Measurements from ENCODE around the gene PPP4R2. TPM values are rescaled to one million over a fixed set of nuclear protein-coding genes. Genes with fewer than 3 reads are reported as not detected.

Gene PPP4R2
- total and polyA plus RNA-seq, 2 donors (not counting 1 experiment from before 2014, with no cell fraction given) = 9.8 to 57.5 TPM

DNA sequence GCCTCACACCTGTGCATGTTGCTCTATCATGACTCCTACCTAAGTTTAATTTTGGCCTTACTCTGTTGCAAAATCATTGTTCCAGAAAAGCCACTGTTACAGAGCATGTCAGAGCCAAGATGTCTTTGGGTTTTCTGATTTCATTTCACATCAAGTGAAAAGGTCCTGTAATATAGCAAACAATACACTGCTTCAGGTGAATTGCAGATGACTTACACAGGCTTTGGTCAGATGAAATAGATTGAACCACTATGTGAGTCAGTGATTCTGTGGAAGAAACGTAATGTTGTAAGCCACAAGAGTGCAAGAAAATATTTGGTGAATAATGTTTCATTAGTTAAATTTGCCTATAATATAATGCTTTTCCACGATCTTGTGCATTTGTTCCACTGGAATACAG is 87.6 kb downstream of the PPP4R2 start:
- Histone ChIP-seq H3K9me3 (ENCODE audit: control extremely low read depth in 1 of 3, control insufficient read depth in 2 of 3, insufficient read depth in 1 of 3, low read length in 2 of 3) (no peaks in the 10 kb centered on the region), H3K4me1 (ENCODE audit: control insufficient read depth in 2 of 2, insufficient read depth in 2 of 2, low read length in 2 of 2) (peaks cover 0 to 2% of the 10 kb centered on the region in 2 donors), H3K4me3 (ENCODE audit: control extremely low read depth in 1 of 5, extremely low read depth in 1 of 5, insufficient read depth in 1 of 5, low read depth in 2 of 5, low read length in 4 of 5) (no peak overlapping the region), H2AFZ (ENCODE audit: insufficient read depth, low read depth, low read length, poor library complexity, severe bottlenecking) (no peak overlapping the region), H3K4me2 (replicated peaks; ENCODE audit: low read depth, low read length, poor library complexity, severe bottlenecking) (no peak overlapping the region), H4K20me1 (ENCODE audit: control insufficient read depth, insufficient read depth, low read length, poor library complexity, severe bottlenecking) (no peaks in the 10 kb centered on the region), H3K27ac (ENCODE audit: low read length in 2 of 2) (no peak overlapping the region), H3K36me3 (replicated peaks in 1 of 2; ENCODE audit: control extremely low read depth in 1 of 2, control insufficient read depth in 1 of 2, extremely low read depth in 1 of 2, insufficient read depth in 2 of 2, low read length in 1 of 2) (no peaks in the 10 kb centered on the region), H3K79me2 (ENCODE audit: control insufficient read depth, insufficient read depth, low read length) (no peaks in the 10 kb centered on the region), H3K9ac (ENCODE audit: low read length) (no peak overlapping the region), H3K27me3 (replicated peaks in 1 of 4; ENCODE audit: control extremely low read depth in 1 of 4, control insufficient read depth in 3 of 4, insufficient read depth in 4 of 4, low read length in 3 of 4) (no peaks in the 10 kb centered on the region)
- H3K9me3 Mint-ChIP-seq (ENCODE audit: insufficient read depth) = no peaks in the 10 kb centered on the region
- H3K4me3 Mint-ChIP-seq = no peak overlapping the region
- CTCF ChIA-PET = interaction anchor here (2.8 kb wide), 1 partner anchor 144 kb away, joined by 33 read pairs; no protein-coding TSS in a partner anchor
- intact Hi-C loops (cut with micrococcal nuclease) = no loop called here
- WGBS (ENCODE audit: insufficient coverage) = no CpG with 5 or more reads among the region's 2 CpGs
- DNase-seq = no peak
- no peak for TF ChIP-seq EZH2 (IDR thresholded peaks at IDR 0.05; ENCODE audit: borderline replicate concordance, insufficient read depth, low read depth, low read length, poor library complexity, severe bottlenecking)
- TF ChIP-seq, protein P1, sequence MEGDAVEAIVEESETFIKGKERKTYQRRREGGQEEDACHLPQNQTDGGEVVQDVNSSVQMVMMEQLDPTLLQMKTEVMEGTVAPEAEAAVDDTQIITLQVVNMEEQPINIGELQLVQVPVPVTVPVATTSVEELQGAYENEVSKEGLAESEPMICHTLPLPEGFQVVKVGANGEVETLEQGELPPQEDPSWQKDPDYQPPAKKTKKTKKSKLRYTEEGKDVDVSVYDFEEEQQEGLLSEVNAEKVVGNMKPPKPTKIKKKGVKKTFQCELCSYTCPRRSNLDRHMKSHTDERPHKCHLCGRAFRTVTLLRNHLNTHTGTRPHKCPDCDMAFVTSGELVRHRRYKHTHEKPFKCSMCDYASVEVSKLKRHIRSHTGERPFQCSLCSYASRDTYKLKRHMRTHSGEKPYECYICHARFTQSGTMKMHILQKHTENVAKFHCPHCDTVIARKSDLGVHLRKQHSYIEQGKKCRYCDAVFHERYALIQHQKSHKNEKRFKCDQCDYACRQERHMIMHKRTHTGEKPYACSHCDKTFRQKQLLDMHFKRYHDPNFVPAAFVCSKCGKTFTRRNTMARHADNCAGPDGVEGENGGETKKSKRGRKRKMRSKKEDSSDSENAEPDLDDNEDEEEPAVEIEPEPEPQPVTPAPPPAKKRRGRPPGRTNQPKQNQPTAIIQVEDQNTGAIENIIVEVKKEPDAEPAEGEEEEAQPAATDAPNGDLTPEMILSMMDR (IDR thresholded peaks at IDR 0.05) = no peak
- H3K4me1 Mint-ChIP-seq = peaks cover 2% of the 10 kb centered on the region
- H3K27me3 Mint-ChIP-seq = no peaks in the 10 kb centered on the region
- H3K27ac Mint-ChIP-seq = no peak overlapping the region
- POLR2A ChIA-PET = interaction anchor here (0.7 kb wide), 1 partner anchor 1370 kb away, joined by 3 read pairs; no protein-coding TSS in a partner anchor
- no peak for ATAC-seq (ENCODE audit: low read depth)

DNA sequence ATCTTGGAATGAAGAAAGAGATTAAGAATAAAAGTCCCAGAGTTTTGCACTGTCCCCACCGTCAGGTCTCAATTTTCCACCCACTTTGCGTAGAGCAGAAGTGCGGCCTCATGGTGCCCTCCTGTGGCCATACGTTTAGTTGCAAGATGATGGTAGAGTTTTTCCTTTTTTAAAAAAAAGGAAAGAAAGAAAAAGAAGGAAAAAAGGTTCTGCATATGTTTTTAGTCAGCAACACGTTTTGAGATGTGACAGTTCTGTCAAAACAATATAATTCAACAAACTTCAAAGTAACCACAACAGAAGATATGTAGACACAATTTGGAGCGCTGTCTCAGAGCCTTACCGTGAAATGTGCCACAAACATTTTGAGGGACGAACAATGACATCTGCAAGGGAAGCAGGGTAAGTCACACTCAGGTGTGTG is 89.5 kb downstream of the PPP4R2 start:
- no peak overlapping the region for H3K27ac ChIP-seq (ENCODE audit: low read length in 2 of 2)
- TF ChIP-seq, protein P1 (IDR thresholded peaks at IDR 0.05) = peak; percentile 92
- TF ChIP-seq EZH2 (IDR thresholded peaks at IDR 0.05; ENCODE audit: borderline replicate concordance, insufficient read depth, low read depth, low read length, poor library complexity, severe bottlenecking) = no peak
- Mint-ChIP-seq H3K27me3 (peaks cover 3% of the 10 kb centered on the region), H3K27ac (no peak overlapping the region), H3K9me3 (ENCODE audit: insufficient read depth) (no peaks in the 10 kb centered on the region), H3K4me1 (peaks cover 2% of the 10 kb centered on the region), H3K4me3 (no peak overlapping the region)
- intact Hi-C loops (cut with micrococcal nuclease) = loop anchor here (1.0 to 2.0 kb wide), 3 partner anchors 147 to 1375 kb away; no protein-coding TSS in a partner anchor
- no peak overlapping the region for H3K4me2 ChIP-seq (replicated peaks; ENCODE audit: low read depth, low read length, poor library complexity, severe bottlenecking)
- ATAC-seq (ENCODE audit: low read depth) (peak; percentile 49), DNase-seq (peak; percentile 53)
- ChIA-PET CTCF (interaction anchor here (0.7 to 3.2 kb wide), 18 partner anchors 10 to 1375 kb away, joined by 3 to 33 read pairs (median 4); no protein-coding TSS in a partner anchor), POLR2A (no interaction called here)
- H3K4me3 ChIP-seq (ENCODE audit: control extremely low read depth in 1 of 5, extremely low read depth in 1 of 5, insufficient read depth in 1 of 5, low read depth in 2 of 5, low read length in 4 of 5) = no peak overlapping the region
- no peaks in the 10 kb centered on the region for H4K20me1 ChIP-seq (ENCODE audit: control insufficient read depth, insufficient read depth, low read length, poor library complexity, severe bottlenecking)
- no peak overlapping the region for H2AFZ ChIP-seq (ENCODE audit: insufficient read depth, low read depth, low read length, poor library complexity, severe bottlenecking)
- H3K9ac ChIP-seq (ENCODE audit: low read length) = no peak overlapping the region
- H3K36me3 ChIP-seq (replicated peaks in 1 of 2; ENCODE audit: control extremely low read depth in 1 of 2, control insufficient read depth in 1 of 2, extremely low read depth in 1 of 2, insufficient read depth in 2 of 2, low read length in 1 of 2) = no peaks in the 10 kb centered on the region
- WGBS (ENCODE audit: insufficient coverage) = 83% methylated on average over 3 of the region's 8 CpGs
- H3K27me3 ChIP-seq (replicated peaks in 1 of 4; ENCODE audit: control extremely low read depth in 1 of 4, control insufficient read depth in 3 of 4, insufficient read depth in 4 of 4, low read length in 3 of 4) = no peaks in the 10 kb centered on the region
- no peaks in the 10 kb centered on the region for H3K9me3 ChIP-seq (ENCODE audit: control extremely low read depth in 1 of 3, control insufficient read depth in 2 of 3, insufficient read depth in 1 of 3, low read length in 2 of 3)
- no peaks in the 10 kb centered on the region for H3K79me2 ChIP-seq (ENCODE audit: control insufficient read depth, insufficient read depth, low read length)
- H3K4me1 ChIP-seq (ENCODE audit: control insufficient read depth in 2 of 2, insufficient read depth in 2 of 2, low read length in 2 of 2) = peaks cover 0 to 2% of the 10 kb centered on the region in 2 donors
